CD14-positive monocyte (primary cell): ENCODE data around the gene CHCHD6. TPM values are rescaled to one million over a fixed set of nuclear protein-coding genes. Genes with fewer than 3 reads are reported as not detected.

Experiments used
- DNase-seq, 3 donors: peaks; one replicate each; pipeline ENCODE4 v3.0.0-alpha.2; 2011 to 2022
- H2AFZ ChIP-seq: 2 replicates; pipeline ENCODE4 v1.6.0; 2012; ENCODE audit warnings: mild to moderate bottlenecking, low read depth, low read length, inconsistent platforms; ENCODE audit not compliant: insufficient read depth, poor library complexity, severe bottlenecking
- H3K27ac ChIP-seq, 2 donors: 1 replicate in 1 of 2; 2 replicates in 1 of 2; pipeline ENCODE4 v1.5.1; 2012 to 2013; ENCODE audit warnings: low read length in 2 of 2, control low read depth in 1 of 2, inconsistent platforms in 1 of 2, low read depth in 1 of 2, mild to moderate bottlenecking in 1 of 2
- H3K27me3 ChIP-seq, 2 donors: one replicate each; pipeline versions ENCODE4 v1.6.0 to v1.6.1; 2011 to 2013; ENCODE audit warnings: low read length in 2 of 2; ENCODE audit not compliant: control insufficient read depth in 2 of 2, insufficient read depth in 2 of 2
- H3K36me3 ChIP-seq, 2 donors: replicated peaks in 1 of 2; 1 replicate in 1 of 2; 2 replicates in 1 of 2; pipeline versions ENCODE4 v1.5.1 to v1.6.1; 2012 to 2013; ENCODE audit warnings: low read length in 2 of 2, control low read depth in 1 of 2, inconsistent platforms in 1 of 2, mild to moderate bottlenecking in 1 of 2; ENCODE audit not compliant: insufficient read depth in 2 of 2, control insufficient read depth in 1 of 2
- H3K4me1 ChIP-seq, 2 donors: 1 replicate in 1 of 2; 2 replicates in 1 of 2; pipeline versions ENCODE4 v1.5.1 to v1.6.1; 2012 to 2013; ENCODE audit warnings: low read length in 2 of 2, control low read depth in 1 of 2, inconsistent platforms in 1 of 2, mild to moderate bottlenecking in 1 of 2, moderate library complexity in 1 of 2; ENCODE audit not compliant: insufficient read depth in 2 of 2, control insufficient read depth in 1 of 2
- H3K4me2 ChIP-seq: replicated peaks from 2 replicates; pipeline ENCODE3; 2012; ENCODE audit warnings: low read length, moderate library complexity, mild to moderate bottlenecking; ENCODE audit not compliant: poor library complexity, severe bottlenecking; ENCODE audit errors: extremely low read depth
- H3K4me3 ChIP-seq, 3 experiments: fragments of 200-600 bp in 1 of 3; sonication (generic) in 1 of 3; replicated peaks in 1 of 3; 1 replicate in 2 of 3; 2 replicates in 1 of 3; pipeline ENCODE4 v1.5.1; 2011 to 2013; ENCODE audit warnings: low read length in 3 of 3, mild to moderate bottlenecking in 3 of 3, control low read depth in 2 of 3, low read depth in 2 of 3, inconsistent platforms in 1 of 3, moderate library complexity in 1 of 3
- H3K79me2 ChIP-seq: 2 replicates; pipeline ENCODE4 v1.6.0; 2012; ENCODE audit warnings: mild to moderate bottlenecking, control low read depth, inconsistent platforms, low read length, moderate library complexity; ENCODE audit not compliant: insufficient read depth
- H3K9ac ChIP-seq: 2 replicates; pipeline ENCODE4 v1.6.0; 2017; ENCODE audit warnings: low read length, mild to moderate bottlenecking; ENCODE audit not compliant: insufficient read depth, poor library complexity, severe bottlenecking
- H3K9me3 ChIP-seq, 2 donors: replicated peaks in 1 of 2; 1 replicate in 1 of 2; 2 replicates in 1 of 2; pipeline versions ENCODE4 v1.5.1 to v1.6.1; 2012 to 2013; ENCODE audit warnings: low read length in 2 of 2, control low read depth in 1 of 2; ENCODE audit not compliant: control insufficient read depth in 1 of 2, insufficient read depth in 1 of 2
- H4K20me1 ChIP-seq: 2 replicates; pipeline ENCODE4 v1.6.0; 2012; ENCODE audit warnings: mild to moderate bottlenecking, low read length, control low read depth, moderate library complexity; ENCODE audit not compliant: insufficient read depth
- H3K27ac Mint-ChIP-seq, 7 donors: one replicate each; pipeline ENCODE4 v1.8.0; 2020; ENCODE audit warnings: mild to moderate bottlenecking in 7 of 7, mixed read lengths in 7 of 7, moderate library complexity in 6 of 7, inconsistent platforms in 2 of 7
- H3K27me3 Mint-ChIP-seq, 3 donors: one replicate each; pipeline ENCODE4 v1.8.0; 2021 to 2022; ENCODE audit warnings: low read depth in 3 of 3, mild to moderate bottlenecking in 3 of 3, mixed read lengths in 3 of 3, moderate library complexity in 3 of 3, inconsistent platforms in 1 of 3
- H3K36me3 Mint-ChIP-seq, 2 donors: one replicate each; pipeline ENCODE4 v1.8.0; 2020; ENCODE audit warnings: mixed read lengths in 2 of 2, inconsistent platforms in 1 of 2, mild to moderate bottlenecking in 1 of 2
- H3K4me1 Mint-ChIP-seq: one replicate; pipeline ENCODE4 v1.8.0; 2020; ENCODE audit warnings: mild to moderate bottlenecking, mixed read lengths
- H3K4me3 Mint-ChIP-seq, 2 donors: one replicate each; pipeline ENCODE4 v1.8.0; 2020; ENCODE audit warnings: mild to moderate bottlenecking in 2 of 2, mixed read lengths in 2 of 2, moderate library complexity in 1 of 2
- H3K9me3 Mint-ChIP-seq, 7 donors: one replicate each; pipeline ENCODE4 v1.8.0; 2020 to 2022; ENCODE audit warnings: mixed read lengths in 7 of 7, mild to moderate bottlenecking in 6 of 7, moderate library complexity in 6 of 7, inconsistent platforms in 2 of 7
- WGBS: methylation state at CpG from one replicate; pipeline ENCODE4 v1.1.5; 2013; ENCODE audit warnings: missing lambda C conversion rate; ENCODE audit not compliant: insufficient coverage; 5-methylcytosine and 5-hydroxymethylcytosine counted together
- intact Hi-C, 2 donors: fragments of 100-400 bp; cut with micrococcal nuclease; formaldehyde crosslinking; loops; one replicate each; pipeline versions ENCODE4 v1.15.0 to v1.15.1; 2023
- polyA plus RNA-seq, 3 donors: library from polyadenylated mRNA; depleted of rRNA in 1 of 3; unstranded in 2 of 3; stranded (reverse) in 1 of 3; fragments of 300-500 nt in 2 of 3; fragments of >200 nt in 1 of 3; fragmentation: Illumina TruSeq in 2 of 3; gene quantifications; 1 replicate in 2 of 3; 2 replicates in 1 of 3; pipeline ENCODE4 v1.2.3, GENCODE V29; 2012 to 2021
- TF ChIP-seq, protein P1 (sequence below): fragments of 200-600 bp; IDR thresholded peaks from one replicate; pipeline ENCODE4 v1.8.0; 2022; ENCODE audit warnings: antibody characterized with exemption, mild to moderate bottlenecking

Gene CHCHD6
- polyA plus RNA-seq, 3 donors = 1.1 to 1.8 (median 1.8) TPM

DNA sequence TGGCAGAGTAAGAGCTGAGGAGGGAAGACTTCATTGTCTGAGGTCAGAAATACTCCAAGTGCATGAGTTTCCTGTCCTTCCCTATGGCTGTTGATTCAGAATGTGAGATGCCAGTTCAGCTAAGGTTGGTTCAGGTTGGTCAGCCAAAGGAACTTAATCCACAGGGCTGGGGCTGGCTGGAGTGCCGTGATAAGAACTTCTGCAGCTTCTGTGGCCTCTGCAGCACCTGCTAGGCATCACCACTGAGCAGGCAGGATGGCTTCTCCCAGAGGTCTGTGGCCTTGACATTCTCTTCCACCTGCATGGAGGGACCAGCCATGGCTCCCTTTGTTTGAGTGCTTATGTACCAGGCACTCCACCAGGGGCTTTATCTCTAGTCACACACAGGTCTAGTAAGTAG is 169.4 kb downstream of the CHCHD6 start:
- no peaks in the 10 kb centered on the region for H4K20me1 ChIP-seq
- peaks cover 3% of the 10 kb centered on the region for H3K4me1 Mint-ChIP-seq
- peaks cover 0 to 2% (median 0%) of the 10 kb centered on the region in 7 donors for H3K9me3 Mint-ChIP-seq
- no peak overlapping the region for H3K27ac Mint-ChIP-seq
- no peak overlapping the region for H3K9ac ChIP-seq
- no peak overlapping the region for H3K4me3 ChIP-seq
- H3K27me3 Mint-ChIP-seq = peaks cover 12 to 18% (median 14%) of the 10 kb centered on the region in 3 donors
- no peak for DNase-seq
- peaks cover 2 to 3% of the 10 kb centered on the region in 2 donors for H3K27me3 ChIP-seq
- no peaks in the 10 kb centered on the region for H3K36me3 Mint-ChIP-seq
- 90% methylated on average over 1 of the region's 1 CpG for WGBS
- no peaks in the 10 kb centered on the region for H3K36me3 ChIP-seq
- intact Hi-C loops = no loop called here
- no peak overlapping the region for H3K27ac ChIP-seq
- no peak overlapping the region for H2AFZ ChIP-seq
- H3K4me1 ChIP-seq = no peaks in the 10 kb centered on the region
- H3K4me2 ChIP-seq = no peak overlapping the region
- TF ChIP-seq, protein P1, sequence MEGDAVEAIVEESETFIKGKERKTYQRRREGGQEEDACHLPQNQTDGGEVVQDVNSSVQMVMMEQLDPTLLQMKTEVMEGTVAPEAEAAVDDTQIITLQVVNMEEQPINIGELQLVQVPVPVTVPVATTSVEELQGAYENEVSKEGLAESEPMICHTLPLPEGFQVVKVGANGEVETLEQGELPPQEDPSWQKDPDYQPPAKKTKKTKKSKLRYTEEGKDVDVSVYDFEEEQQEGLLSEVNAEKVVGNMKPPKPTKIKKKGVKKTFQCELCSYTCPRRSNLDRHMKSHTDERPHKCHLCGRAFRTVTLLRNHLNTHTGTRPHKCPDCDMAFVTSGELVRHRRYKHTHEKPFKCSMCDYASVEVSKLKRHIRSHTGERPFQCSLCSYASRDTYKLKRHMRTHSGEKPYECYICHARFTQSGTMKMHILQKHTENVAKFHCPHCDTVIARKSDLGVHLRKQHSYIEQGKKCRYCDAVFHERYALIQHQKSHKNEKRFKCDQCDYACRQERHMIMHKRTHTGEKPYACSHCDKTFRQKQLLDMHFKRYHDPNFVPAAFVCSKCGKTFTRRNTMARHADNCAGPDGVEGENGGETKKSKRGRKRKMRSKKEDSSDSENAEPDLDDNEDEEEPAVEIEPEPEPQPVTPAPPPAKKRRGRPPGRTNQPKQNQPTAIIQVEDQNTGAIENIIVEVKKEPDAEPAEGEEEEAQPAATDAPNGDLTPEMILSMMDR = no peak
- H3K79me2 ChIP-seq = no peaks in the 10 kb centered on the region
- no peak overlapping the region for H3K4me3 Mint-ChIP-seq
- H3K9me3 ChIP-seq = no peaks in the 10 kb centered on the region

GRCh38 chr3:126878664-126879063 is 174.6 kb downstream of the CHCHD6 start:
- Histone ChIP-seq H2AFZ (no peak overlapping the region), H3K79me2 (no peaks in the 10 kb centered on the region), H3K4me3 (no peak overlapping the region), H3K9ac (no peak overlapping the region), H3K4me2 (no peak overlapping the region), H3K9me3 (no peaks in the 10 kb centered on the region), H3K27ac (no peak overlapping the region), H3K27me3 (peaks cover 2 to 23% of the 10 kb centered on the region in 2 donors), H3K4me1 (no peaks in the 10 kb centered on the region), H3K36me3 (no peaks in the 10 kb centered on the region), H4K20me1 (no peaks in the 10 kb centered on the region)
- TF ChIP-seq, protein P1 = no peak
- Mint-ChIP-seq H3K4me1 (peaks cover 3% of the 10 kb centered on the region), H3K36me3 (no peaks in the 10 kb centered on the region), H3K9me3 (peaks cover 0 to 2% (median 0%) of the 10 kb centered on the region in 7 donors), H3K27ac (no peak overlapping the region), H3K27me3 (peaks cover 15 to 58% (median 28%) of the 10 kb centered on the region in 3 donors), H3K4me3 (no peak overlapping the region)
- WGBS = 98% methylated on average over 3 of the region's 3 CpGs
- intact Hi-C loops = no loop called here
- DNase-seq = no peak
